Breast epithelium (tissue), 3 donors: ENCODE data around the gene TOMT.

Experiments
- CTCF ChIP-seq, 3 donors: fragments of 450-650 bp; IDR thresholded peaks; one replicate each; pipeline ENCODE4 v1.5.1; 2016 to 2017; ENCODE audit warnings: antibody characterized with exemption in 3 of 3, mild to moderate bottlenecking in 3 of 3, moderate library complexity in 3 of 3
- POLR2A ChIP-seq: fragments of 450-650 bp; IDR thresholded peaks from one replicate; pipeline ENCODE4 v1.6.1; 2016; ENCODE audit warnings: antibody characterized with exemption, mild to moderate bottlenecking, moderate library complexity
- POLR2AphosphoS5 ChIP-seq, 3 donors: sonication (generic); formaldehyde crosslinking; IDR thresholded peaks; one replicate each; pipeline ENCODE4 v1.6.1; 2017; ENCODE audit warnings: antibody characterized with exemption in 3 of 3

- TF ChIP-seq CTCF (IDR thresholded peaks at IDR 0.05) (no peak), POLR2AphosphoS5 (IDR thresholded peaks at IDR 0.05) (no peak), POLR2A (no peak)
These were observed 20.2 kb downstream of the TOMT start for GRCh38 chr11:72125956-72126355.
